H4 (cell line): ENCODE data around the gene DNAI1. TPM values are rescaled to one million over a fixed set of nuclear protein-coding genes. Genes with fewer than 3 reads are reported as not detected.

Experiments
- DNase-seq: peaks from one replicate; pipeline ENCODE4 v3.0.0-alpha.2; 2015; ENCODE audit warnings: low spot score
- total RNA-seq: library from RNA; depleted of rRNA; stranded (reverse); fragments of >200 nt; shearing (Covaris generic); gene quantifications from 2 replicates; pipeline ENCODE4 v1.2.3, GENCODE V29; 2014

The DNAI1 gene
- total RNA-seq, 1 experiment from 2014 or later = 0.27 TPM

DNA sequence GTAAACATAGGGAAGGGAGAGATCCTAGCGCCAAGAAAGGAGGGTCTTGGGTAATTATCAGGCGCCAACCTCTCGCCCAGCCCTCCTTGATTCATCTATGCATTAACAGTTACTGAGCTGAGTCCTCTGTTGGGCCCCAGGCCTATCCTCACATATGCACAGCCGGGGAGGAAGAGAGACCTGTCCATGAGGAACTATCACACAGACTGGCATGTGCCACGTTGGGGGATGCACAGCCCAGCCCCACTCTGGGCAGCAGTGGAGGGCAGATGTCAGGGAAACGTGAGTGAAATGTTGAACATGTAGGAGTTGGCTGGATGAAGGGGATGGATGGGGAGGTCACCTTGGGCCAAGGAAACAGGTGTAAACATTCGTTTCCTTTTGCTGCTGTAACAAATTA, 82.9 kb downstream of the DNAI1 start:
- DNase-seq = no peak

DNA sequence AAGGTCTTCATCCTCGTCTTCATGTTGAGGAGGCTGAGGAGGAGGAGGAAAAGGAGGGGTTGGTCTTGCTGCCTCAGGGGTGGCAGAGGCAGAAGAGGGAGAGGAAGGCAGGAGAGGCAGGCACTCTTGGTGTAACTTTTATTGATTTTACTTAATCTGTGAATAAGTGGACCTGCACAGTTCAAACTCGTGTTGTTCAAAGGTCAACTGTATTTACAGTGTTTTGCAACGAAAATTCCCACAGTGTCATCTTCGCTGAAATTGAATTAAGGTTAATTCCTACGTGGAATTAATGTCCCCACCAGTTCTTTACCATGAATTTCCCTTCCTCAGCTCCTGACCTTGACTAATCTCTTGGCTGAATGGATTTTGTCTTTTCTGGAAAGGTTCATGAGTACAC, 85.4 kb downstream of the DNAI1 start:
- no peak for DNase-seq

DNA sequence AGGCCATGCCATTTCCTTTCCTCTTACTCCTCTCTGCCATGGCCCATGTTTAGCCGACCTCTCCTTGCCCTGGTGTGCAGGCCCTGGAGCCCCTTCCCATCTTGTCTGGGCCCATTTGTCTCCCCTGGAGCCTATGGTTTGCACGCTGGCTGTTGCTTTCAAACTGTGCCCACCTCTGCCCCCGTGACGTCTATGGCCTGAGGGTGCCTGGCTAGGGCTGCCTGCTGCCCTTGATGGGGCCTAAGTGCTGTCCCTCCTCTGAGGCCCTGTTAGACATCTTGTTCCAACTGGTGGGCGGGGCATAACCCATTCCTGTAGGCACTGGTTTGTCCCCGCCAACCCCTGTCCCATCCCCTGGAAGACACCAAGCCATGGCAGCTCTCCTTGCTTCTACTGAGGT, 86.9 kb downstream of the DNAI1 start:
- DNase-seq = no peak

DNA sequence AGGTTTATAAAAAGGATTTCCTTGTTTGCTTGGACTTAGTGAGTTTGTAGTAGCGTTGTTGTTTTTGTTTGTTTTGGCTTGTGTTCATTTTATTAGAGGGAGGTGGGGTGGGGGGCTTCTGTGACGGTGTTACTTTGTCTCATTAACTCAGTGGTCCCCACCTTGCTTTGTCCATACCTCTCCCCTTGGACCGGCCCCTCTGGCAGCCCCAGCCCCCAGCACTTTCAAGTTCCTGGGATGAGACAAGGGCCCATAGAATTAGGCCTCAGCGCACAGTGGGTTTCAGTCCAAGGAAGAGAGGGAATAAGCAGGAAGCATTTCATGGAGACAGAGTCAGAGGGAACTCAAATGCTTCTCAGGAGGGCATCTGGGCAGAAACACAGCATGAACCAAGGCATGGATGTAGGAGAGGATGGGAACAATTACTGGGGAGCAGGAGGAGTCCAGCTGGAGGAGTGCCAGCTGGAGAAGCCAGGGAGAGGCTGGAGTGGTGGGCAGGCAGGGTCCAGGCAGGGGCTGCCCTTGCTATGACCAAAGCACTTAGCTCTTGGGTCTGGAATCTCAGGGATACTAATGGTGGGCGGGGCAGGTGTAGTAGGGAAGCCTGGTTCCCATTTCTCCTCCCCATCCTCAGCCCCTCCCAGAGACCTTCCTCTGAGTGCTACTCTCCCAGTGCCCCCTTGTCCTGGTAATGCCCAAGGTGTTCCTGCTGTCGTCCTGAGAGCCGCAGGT, 87.7 kb downstream of the DNAI1 start:
- DNase-seq = no peak

DNA sequence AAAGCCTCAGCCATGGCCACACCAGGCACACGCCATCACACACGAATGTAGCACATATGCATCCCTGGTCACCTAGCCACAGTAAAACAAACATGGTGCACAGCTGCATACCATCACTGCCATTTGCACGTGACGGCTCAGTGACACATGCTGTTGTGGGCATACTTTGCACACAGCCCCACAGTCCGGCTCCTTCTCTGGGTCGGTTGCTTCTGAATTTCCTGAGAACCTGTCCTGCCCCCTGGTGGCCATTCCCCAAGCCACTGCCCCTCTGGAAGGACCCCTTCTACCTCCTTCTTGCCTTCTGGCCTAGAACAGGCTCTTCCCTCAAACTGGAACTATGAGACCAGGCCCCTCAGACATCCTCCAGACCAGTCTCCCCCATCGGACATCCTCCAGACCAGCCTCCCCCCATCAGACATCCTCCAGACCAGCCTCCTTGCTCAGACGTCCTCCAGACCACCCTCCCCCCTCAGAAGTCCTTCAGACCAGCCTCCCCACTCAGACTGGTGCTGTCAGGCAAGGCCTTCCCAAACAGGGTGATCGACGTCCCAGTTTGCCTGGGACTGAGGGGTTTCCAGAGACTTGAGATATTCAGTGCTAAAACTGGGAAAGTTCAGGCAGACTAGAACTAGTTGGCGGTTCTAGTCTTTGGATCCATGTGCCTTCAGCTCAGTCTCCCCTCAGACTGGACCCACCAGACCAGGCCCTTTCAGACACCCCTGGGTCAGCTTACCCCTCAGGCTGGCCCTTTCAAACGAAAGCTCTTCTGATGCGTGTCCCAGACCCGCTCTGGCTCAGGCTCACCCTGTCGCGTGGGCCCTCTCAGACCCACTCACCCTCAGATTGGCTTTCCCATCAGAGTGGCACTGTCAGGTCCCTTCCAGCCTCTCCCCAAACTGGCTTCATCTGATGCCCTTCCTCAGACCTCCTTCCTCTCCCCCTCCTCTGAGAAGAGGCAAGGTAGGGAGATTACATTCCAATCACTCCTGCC, 88.5 kb downstream of the DNAI1 start:
- DNase-seq = peak; percentile 82

DNA sequence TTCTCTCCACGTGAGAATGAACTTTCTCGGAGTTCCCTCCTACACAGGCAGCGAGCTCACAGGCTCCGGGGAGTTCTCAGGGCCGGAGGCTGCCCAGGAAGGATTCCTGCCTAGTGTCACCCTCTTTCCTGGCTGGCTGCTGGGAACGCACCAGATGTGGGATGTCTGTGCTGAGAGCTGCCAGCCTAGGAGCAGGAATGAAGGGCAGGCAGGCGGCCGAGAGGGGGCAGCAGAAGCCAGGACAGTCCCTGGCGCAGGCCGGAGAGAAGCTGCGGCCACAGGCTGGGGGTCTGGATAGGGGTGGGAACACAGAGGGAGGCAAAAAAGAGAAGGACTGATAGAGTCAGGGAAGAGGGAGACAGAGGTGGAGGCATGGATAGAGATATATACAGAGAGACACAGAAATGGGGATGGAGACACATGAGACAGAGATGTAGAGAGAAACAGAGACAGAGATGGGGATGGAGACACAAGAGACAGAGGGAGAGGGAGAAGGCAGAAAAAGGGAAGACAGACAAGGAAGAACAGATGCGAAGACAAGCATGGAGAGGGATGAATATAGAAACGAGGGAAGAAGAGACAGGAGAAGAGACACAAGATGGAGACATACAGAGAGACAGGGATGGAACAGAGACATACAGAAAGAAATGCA, 89.5 kb downstream of the DNAI1 start:
- DNase-seq = peak; percentile 52

DNA sequence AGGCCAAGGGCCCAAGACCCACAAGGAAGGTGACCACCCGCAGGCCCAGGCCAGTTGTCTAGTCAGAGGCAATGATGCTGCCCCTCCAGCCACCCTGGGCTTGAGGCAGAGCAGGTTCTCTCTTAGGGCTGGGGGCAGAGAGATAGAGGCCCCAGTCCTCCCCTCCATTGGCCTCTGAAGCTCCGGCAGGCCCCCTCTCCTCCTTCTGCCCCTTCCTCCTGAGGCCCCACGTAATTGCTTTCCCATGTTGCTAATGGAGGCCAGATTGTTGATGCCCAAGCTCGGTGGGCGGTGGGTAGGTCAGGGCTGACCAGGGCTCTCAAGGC, 90.8 kb downstream of the DNAI1 start:
- DNase-seq = no peak

DNA sequence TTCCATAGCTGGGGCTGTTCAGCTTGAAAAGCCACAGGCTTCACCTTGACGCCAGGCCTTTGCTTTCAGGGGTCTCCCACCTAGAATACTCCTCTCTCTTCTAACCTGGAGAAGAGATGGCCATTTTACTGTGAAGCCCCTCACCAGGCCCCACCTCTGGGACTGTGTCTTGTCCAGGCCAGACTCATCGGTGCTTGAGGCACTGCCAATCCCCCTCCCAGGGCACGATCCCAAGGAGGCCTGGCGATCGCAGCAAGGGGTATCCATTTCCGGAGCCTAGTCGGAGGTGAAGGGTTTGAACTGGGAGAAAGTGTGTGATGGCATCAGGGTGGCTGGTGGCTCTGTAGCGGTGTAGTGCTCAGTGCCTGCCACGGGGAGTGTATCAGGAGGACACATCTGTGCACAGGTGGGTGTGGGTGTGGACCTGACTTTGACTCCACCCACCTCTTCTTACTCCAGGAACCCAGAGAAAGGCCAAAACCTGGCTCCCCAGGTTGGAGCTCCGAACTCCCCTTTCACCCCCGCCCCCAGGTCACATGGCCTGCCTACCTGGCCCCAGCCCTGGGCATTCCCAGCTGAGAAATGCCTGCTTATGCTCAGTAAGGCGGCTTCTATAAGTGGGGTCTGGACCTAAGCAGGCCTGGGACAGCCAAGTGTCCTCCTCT, 91.5 kb downstream of the DNAI1 start:
- no peak for DNase-seq

DNA sequence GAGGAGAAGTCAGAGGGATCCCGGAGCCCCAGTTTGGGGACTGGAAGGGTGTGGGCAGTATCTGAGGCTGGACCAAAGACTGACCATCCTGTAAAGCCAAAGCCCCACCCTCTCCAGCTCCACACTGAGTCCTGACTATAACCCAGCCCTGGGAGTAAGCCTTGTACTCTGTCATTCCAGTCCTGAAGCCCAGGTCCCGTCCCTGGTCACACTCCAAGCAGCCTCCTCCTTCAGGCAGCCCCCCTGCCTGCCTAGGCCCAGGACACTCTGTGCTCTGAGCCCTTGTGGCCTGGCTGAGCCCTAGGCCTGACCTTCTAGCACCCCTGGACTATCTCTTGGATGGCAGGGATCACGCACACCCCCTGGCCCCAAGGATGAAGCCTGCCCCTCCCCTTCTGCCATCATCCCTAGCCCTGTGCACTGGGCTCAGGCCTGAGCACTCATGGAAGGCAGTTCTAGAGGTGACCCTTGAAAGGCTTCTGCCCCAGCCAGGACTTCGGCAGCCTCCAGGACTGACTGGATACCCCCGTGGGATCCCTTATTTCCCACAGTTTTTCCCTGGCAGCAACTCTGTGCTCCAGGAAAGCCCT, 92.2 kb downstream of the DNAI1 start:
- no peak for DNase-seq

DNA sequence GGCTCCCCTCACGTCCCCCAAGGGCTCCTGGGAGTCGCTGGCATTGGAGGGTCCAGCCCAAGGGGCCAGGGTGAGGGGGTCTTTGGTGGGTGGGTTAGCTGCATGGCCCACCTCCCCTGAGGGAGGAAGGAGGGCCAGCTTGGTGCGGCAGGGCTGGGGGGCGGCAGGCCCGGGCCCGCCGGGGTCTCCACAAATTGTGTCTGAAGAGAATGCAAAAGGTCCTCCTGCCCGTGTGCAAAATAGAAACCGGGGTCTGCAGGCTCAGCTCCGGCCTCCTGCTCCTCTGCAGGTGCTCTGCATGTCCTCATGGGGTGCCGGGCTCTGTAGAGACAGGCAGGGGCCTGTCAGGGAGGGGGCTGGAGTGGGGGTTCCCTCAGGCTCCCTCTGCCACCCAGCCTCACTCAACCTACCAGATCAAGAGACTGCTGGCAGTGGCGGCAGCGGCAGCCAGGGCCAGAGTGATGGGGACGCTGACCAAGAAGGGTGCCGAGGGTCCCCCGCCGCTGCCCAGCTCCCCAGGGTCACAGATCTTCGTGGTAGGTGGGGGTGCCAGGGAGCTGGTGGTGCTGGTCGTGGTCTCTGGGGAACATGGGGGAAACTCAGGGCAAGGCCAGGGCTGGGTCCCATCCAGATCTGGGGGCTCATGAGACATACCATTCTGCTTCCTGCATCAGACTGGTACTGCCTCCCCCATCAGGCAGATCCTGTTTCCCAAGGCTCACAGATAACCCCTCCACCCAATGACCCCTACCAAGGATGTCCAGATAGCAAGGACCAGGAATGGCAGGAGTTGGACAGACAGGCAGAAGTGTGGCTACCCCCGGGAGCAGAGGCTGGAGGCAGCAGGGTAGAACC, 93.4 kb downstream of the DNAI1 start:
- no peak for DNase-seq

DNA sequence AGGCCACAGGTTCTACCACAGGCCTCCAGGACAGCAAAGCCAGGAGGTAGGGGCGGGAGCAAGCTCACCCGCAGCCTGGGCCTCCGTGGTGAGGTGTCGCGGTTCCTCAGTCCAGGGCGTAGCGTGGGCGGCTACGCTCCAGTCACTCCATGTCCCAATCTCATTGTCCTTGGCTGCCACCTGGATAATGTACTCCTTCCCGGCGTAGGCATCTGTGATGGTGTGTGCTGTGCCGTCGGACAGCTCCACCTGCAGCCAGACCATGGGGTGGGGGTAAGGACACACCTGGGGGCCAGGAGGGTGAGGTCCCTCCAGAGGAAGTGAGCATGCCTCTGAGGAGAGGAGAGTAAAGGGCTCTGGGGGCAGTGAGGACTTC, 94.0 kb downstream of the DNAI1 start:
- DNase-seq = no peak

DNA sequence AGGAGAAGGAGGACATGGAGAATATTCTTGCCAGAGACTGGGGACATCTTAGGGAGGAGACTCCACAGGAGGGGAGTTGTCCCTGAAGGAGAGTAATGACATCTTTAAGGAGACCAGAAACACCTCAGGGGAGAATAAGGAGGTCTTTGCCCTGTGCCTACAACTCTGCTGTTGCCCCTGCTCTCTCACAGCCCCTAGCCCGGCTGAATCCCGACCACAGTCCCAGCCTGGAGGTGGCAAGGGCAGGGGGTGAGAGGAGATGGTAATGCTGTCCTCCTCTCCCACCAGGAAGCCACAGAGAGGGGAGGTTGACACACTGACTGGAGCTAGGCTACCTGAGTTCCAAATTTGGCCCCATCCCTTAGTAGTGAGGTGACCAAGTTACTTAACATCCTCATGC, 94.4 kb downstream of the DNAI1 start:
- DNase-seq = no peak

DNA sequence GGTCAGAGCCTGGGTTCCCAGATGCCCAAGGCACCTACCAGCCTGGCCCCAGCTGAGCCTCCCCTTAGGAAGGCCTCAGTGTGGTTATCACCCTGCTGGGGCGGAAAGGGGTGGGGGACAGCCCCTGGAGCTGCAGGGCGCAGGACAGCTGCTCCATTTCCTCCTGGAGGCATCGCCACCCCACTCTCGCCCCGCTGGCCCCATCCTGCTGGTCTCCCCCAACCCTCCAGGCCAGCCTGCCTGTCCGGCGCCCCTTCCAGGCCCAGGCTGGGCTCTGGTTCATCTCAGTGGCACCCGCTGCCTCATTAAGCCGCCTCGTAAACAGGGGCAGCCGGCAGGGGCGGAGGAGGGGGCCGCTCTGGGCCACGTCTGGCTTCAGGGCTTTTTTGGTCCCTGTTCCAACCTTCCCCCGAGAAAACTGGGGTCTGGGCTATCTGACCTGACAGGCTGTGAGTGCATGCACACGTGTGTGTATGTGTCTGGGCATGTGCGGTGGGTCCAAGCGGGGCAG, 95.0 kb downstream of the DNAI1 start:
- no peak for DNase-seq

DNA sequence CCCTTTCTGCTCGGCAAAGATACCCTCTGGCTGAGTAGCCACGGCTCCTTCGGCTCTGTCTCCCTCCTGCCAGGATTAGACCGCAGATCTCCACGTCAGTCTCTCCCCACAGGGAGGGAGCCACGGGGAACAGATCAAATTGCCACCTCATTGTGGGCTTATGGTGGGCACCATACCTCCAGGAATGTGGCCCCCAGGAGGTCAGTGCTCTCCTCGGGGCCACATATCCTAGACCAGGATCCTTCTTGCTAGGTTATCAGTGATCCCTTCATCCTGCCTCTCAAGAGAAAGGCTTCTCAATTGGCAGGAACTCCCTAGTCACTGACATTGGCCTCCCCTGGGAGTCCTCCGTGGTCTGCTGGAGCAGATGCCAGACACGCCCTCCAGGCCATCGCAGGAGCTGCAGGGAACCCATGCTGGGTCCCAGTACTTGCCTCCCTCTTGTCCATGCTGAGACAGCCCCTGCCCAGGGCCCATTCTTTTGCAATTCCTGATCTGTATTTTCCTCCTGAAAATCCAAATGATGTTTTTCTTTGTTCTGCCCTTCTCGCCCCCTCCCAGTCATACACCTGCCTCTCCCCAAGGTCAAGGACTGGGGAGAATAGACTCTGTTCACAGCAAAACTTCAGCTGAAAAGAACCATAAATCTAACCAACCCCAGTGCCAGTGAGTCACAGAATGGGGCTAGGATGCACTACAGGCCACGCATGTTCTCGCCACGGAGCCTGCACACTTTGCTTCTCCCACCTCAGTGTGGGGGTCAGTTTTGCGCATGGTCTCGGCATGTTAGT, 95.8 kb downstream of the DNAI1 start:
- no peak for DNase-seq

DNA sequence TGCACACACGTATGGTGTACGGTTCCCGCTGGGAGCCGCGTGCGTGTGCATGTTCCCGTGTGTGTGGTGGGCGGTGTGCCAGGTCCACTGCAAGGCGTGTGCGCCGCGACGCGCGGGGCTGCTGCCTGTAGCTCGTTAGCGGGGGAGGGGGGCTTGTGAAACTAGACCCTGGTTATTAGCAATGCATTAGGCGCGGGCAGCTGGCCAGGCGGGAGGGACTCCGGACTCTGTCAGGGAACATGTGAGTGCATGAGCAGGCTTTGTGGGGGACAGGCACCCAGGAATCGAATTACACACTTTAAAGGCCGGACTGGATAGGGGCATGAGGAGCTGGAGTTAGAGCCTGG, 96.4 kb downstream of the DNAI1 start:
- DNase-seq = no peak

DNA sequence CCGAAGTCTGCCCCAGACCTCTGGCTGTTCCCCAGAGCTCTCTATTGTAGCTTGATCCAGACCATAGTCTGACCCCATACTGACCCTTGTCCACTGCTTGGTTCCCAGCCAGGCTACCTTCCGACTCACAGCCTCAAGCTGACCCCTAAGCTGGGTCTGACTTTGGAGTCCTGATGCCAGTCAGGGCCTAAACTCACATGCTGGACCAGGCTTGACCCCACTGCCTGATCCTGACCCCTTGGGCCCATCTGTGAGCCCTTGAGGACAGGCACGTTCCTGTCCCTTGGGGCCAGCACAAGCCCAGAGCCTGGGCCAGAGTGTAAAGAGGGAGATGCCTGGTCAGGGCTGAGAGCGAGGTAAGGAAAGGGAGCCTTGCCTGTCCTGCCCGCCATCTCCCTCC, 96.9 kb downstream of the DNAI1 start:
- DNase-seq = no peak

DNA sequence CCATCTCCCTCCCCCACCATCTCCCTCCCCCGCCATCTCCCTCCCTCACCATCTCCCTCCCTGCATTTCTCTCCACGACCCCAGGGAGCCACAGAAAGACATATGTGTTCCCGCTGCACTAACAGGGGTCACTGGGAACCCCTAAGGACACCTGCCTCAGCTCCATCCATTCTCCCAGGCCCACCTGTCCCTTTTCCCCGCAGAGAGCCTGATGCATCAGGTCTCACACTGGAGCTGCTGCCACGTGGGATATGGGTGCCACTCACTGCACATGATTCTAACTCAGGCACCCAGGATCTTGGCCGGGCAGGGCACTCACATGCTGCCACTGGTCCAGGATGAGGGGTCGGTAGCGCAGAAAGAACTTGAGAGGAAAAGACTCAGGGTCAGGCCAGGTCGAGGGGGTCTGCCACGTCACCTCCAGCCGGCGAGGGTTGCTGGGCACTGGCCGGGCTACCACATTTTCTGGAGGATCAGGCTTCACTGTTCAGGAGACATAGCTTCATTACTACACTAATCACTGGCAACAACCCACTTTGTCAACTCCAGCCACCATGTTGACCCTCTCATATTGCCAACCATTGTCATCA, 97.4 kb downstream of the DNAI1 start:
- DNase-seq = no peak

DNA sequence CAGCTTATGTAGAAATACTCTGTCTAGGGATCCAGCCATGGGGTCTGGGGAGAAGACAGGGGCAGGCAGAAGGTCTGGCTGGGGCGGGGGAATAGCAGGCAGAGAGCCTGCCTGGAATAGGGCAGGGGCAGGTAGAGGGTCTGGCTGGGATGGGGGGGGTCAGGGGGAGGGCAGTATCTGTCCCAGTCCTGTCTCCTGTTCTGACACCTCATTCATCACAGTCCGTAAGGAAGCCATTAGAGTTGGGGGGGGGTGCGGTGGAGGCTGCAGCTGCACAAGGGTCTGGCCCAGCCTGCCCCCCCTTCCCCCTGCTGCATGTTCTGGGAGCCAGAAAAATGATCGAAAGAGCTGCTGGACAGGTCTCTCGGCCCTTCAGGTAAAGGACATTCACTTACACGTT, 98.3 kb downstream of the DNAI1 start:
- no peak for DNase-seq
